Psoas muscle (tissue), 8 donors: Measurements from ENCODE around the gene SRD5A1. TPM values are rescaled to one million over a fixed set of nuclear protein-coding genes. Genes with fewer than 3 reads are reported as not detected.

Experiments
- ATAC-seq, 4 donors: fragments of 200-7000 bp; cut with Tn5 transposase; one replicate each; pipeline ENCODE4 v1.9.1; 2020; ENCODE audit warnings: moderate library complexity in 3 of 4, mild to moderate bottlenecking in 2 of 4
- DNase-seq, 2 donors: peaks; one replicate each; pipeline ENCODE4 v3.0.0-alpha.2; 2020
- H3K27ac ChIP-seq: fragments of 200-600 bp; one replicate; pipeline ENCODE4 v1.8.0; 2022
- H3K27me3 ChIP-seq, 3 donors: fragments of 200-600 bp in 1 of 3; one replicate each; pipeline versions ENCODE4 v1.6.1 to v1.8.0; 2013 to 2022; ENCODE audit warnings: low read length in 2 of 3, mild to moderate bottlenecking in 2 of 3, moderate library complexity in 1 of 3; ENCODE audit not compliant: insufficient read depth in 3 of 3
- H3K36me3 ChIP-seq, 2 donors: fragments of 200-600 bp in 1 of 2; one replicate each; pipeline versions ENCODE4 v1.6.1 to v1.8.0; 2013 to 2022; ENCODE audit warnings: low read depth in 1 of 2, mild to moderate bottlenecking in 1 of 2, moderate library complexity in 1 of 2; ENCODE audit not compliant: insufficient read depth in 1 of 2
- H3K4me1 ChIP-seq: fragments of 200-600 bp; one replicate; pipeline ENCODE4 v1.8.0; 2022
- H3K4me3 ChIP-seq: fragments of 200-600 bp; one replicate; pipeline ENCODE4 v1.8.0; 2022; ENCODE audit warnings: mild to moderate bottlenecking
- H3K9me3 ChIP-seq: fragments of 200-600 bp; one replicate; pipeline ENCODE4 v1.8.0; 2022
- WGBS, 3 donors: extraction: QIAGEN DNeasy Blood & Tissue Kit; methylation state at CpG; one replicate each; pipeline versions ENCODE4 v1.1.6 to v1.1.7; 2013; 5-methylcytosine and 5-hydroxymethylcytosine counted together
- intact Hi-C, 2 donors: fragments of 100-400 bp; cut with DNase I; formaldehyde crosslinking; loops; one replicate each; pipeline versions ENCODE4 v1.11.0 to v1.14.2; 2022
- polyA plus RNA-seq, 3 donors: library from polyadenylated mRNA; stranded (reverse); fragments of 200-250 nt; gene quantifications; one replicate each; pipeline ENCODE4 v1.2.3, GENCODE V29; 2013
- total RNA-seq, 4 donors: library from RNA; stranded (reverse); fragmentation: NEBNext Ultra II Directional in 2 of 4; extraction: Animal tissue kit (Norgen Biotek cat#: 25700) in 2 of 4; gene quantifications; one replicate each; pipeline versions ENCODE4 v1.2.1 to v1.2.4, GENCODE V29; 2021 to 2023
- TF ChIP-seq, protein P1 (sequence below): fragments of 200-600 bp; IDR thresholded peaks from one replicate; pipeline ENCODE4 v1.8.0; 2022; ENCODE audit warnings: antibody characterized with exemption
- donor health status: healthy with polysubstance abuse.
- donor health status: DM: no; HTN: no; CAD: no; lungs with moderate emphysema.
- donor health status: Bipolar disorder and iron deficiency.
- donor health status: healthy.
- donor health status: DM: yes; HTN: yes; CAD: no.
- donor health status: DM: no; HTN: no; CAD: no.
- donor health status: DM: no; HTN: no; CAD: no.
- donor health status: DM: yes; HTN: yes; CAD: no.

SRD5A1 gene
- total and polyA plus RNA-seq, 7 donors, result 1.1 to 2.4 (median 1.7) TPM

DNA sequence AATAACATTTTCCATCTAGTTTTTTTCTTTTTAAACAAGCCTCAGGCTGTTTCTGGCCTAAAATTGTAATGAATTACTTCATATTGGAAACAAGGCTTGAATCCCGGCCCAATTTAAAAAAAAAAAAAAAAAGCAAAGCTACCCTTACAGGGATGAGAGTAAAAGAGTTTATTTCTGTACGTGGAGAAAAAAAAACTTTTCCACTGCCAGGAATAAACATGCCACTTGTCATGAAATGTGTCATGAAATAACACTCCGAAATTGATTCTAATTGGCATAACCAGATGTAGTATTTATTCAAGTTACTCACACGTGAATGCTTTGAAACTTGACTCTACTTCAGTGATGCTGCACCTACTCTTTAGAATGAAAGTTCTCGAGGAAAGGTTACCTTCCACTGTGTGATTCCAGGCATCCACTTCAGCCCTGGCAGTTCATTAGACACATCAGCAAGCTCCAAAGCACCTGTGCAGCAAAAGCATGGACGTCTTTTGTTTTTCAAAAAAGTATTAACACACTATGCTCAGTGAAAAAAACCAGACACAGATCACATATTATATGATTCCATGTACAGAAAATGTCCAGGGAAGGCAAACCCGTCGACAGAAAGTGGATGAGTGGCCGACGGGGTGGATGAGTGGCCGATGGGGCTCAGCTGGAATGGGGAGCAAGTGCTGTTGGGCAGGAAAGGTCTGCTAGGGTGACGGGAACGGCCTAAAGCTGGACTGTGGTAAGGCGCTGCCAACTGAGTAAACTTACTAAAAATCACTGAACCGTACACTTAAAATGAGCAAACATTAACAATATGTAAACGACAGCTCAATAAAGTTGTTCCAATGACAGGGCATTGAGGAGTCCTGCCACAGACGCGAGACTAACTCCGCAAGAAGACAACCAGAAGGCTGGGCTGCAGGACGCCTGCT is 21.6 kb upstream of the SRD5A1 start:
- Histone ChIP-seq H3K9me3 (no peaks in the 10 kb centered on the region), H3K4me1 (peaks cover 7% of the 10 kb centered on the region), H3K27ac (no peak overlapping the region), H3K27me3 (no peaks in the 10 kb centered on the region), H3K4me3 (no peak overlapping the region), H3K36me3 (peaks cover 18 to 100% of the 10 kb centered on the region in 2 donors)
- TF ChIP-seq, protein P1, sequence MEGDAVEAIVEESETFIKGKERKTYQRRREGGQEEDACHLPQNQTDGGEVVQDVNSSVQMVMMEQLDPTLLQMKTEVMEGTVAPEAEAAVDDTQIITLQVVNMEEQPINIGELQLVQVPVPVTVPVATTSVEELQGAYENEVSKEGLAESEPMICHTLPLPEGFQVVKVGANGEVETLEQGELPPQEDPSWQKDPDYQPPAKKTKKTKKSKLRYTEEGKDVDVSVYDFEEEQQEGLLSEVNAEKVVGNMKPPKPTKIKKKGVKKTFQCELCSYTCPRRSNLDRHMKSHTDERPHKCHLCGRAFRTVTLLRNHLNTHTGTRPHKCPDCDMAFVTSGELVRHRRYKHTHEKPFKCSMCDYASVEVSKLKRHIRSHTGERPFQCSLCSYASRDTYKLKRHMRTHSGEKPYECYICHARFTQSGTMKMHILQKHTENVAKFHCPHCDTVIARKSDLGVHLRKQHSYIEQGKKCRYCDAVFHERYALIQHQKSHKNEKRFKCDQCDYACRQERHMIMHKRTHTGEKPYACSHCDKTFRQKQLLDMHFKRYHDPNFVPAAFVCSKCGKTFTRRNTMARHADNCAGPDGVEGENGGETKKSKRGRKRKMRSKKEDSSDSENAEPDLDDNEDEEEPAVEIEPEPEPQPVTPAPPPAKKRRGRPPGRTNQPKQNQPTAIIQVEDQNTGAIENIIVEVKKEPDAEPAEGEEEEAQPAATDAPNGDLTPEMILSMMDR, result no peak
- 74 to 89% (median 80%) methylated on average over 20 of the region's 20 CpGs for WGBS, 3 donors
- intact Hi-C loops, result no loop called here
- no peak for DNase-seq
- no peak for ATAC-seq

GRCh38 chr5:6615034-6615815 is 18.0 kb upstream of the SRD5A1 start:
- peak in 1 of 2 donors; percentile 63 for DNase-seq
- WGBS, 3 donors, result 48 to 58% (median 52%) methylated on average over 8 of the region's 8 CpGs

GRCh38 chr5:6616632-6617031 is 16.6 kb upstream of the SRD5A1 start:
- 50 to 62% (median 60%) methylated on average over 6 of the region's 6 CpGs for WGBS, 3 donors
- Histone ChIP-seq H3K4me1 (peaks cover 7% of the 10 kb centered on the region), H3K9me3 (no peaks in the 10 kb centered on the region), H3K27me3 (no peaks in the 10 kb centered on the region), H3K36me3 (peaks cover 18 to 100% of the 10 kb centered on the region in 2 donors), H3K27ac (no peak overlapping the region), H3K4me3 (no peak overlapping the region)
- no peak for DNase-seq
- intact Hi-C loops, result no loop called here
- TF ChIP-seq, protein P1, result no peak
- ATAC-seq, result peak in 1 of 4 donors; percentile 56

More at GRCh38 chr5:6615034-6615815, 18.0 kb upstream of the SRD5A1 start:
- H3K4me3 ChIP-seq, result no peak overlapping the region
- peaks cover 7% of the 10 kb centered on the region for H3K4me1 ChIP-seq
- H3K36me3 ChIP-seq, result peaks cover 16 to 100% of the 10 kb centered on the region in 2 donors
- TF ChIP-seq, protein P1, result no peak
- no peaks in the 10 kb centered on the region for H3K9me3 ChIP-seq
- peak overlapping the region; percentile 38 for H3K27ac ChIP-seq
- ATAC-seq, result peak; percentile 76 to 90 (median 84)
- H3K27me3 ChIP-seq, result no peaks in the 10 kb centered on the region
- intact Hi-C loops, result no loop called here

DNA sequence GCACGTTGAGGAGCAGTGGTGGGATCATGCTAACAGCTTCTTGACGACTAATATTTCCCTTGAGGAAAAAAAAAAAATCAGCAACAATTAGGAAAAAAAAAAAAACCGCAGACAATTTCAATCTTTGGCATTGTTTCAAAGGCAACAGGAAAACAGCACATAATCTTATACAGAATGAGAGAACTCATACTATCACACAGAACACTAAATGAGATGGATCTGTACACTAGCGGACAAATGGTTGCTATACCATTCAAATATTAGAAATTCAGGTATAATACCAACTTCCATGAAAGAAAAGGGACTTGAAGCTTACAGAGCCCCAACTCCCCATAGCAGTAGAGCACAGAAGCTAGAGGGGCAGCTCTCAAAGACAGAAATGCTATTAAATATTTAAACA is 10.0 kb upstream of the SRD5A1 start:
- no peaks in the 10 kb centered on the region for H3K9me3 ChIP-seq
- intact Hi-C loops, result no loop called here
- H3K27ac ChIP-seq, result no peak overlapping the region
- TF ChIP-seq, protein P1, result no peak
- H3K4me3 ChIP-seq, result no peak overlapping the region
- H3K27me3 ChIP-seq, result no peaks in the 10 kb centered on the region
- DNase-seq (no peak), ATAC-seq (no peak)
- WGBS, 3 donors, result 75 to 77% (median 75%) methylated on average over 4 of the region's 4 CpGs
- H3K36me3 ChIP-seq, result peaks cover 14 to 91% of the 10 kb centered on the region in 2 donors
- H3K4me1 ChIP-seq, result no peaks in the 10 kb centered on the region
